ENCODE data around the gene SRGAP2B. TPM values are rescaled to one million over a fixed set of nuclear protein-coding genes. Genes with fewer than 3 reads are reported as not detected.
"Not testable (repeated sequence)": the region's sequence is repeated elsewhere in the genome, so short reads cannot be mapped to it uniquely, and the experiment has no call there.

The SRGAP2B gene
- total RNA-seq, 1 donor from 2014 or later: 64.8 TPM

- not testable (repeated sequence) for FAIRE-seq; DNase-seq (ENCODE audit: low spot score in 2 of 2)
These were observed 90.0 kb downstream of the SRGAP2B start for GRCh38 chr1:145005142-145005541.

- FAIRE-seq; DNase-seq (ENCODE audit: low spot score in 2 of 2): not testable (repeated sequence)
These were observed 93.7 kb downstream of the SRGAP2B start for GRCh38 chr1:145001381-145001780.

DNA sequence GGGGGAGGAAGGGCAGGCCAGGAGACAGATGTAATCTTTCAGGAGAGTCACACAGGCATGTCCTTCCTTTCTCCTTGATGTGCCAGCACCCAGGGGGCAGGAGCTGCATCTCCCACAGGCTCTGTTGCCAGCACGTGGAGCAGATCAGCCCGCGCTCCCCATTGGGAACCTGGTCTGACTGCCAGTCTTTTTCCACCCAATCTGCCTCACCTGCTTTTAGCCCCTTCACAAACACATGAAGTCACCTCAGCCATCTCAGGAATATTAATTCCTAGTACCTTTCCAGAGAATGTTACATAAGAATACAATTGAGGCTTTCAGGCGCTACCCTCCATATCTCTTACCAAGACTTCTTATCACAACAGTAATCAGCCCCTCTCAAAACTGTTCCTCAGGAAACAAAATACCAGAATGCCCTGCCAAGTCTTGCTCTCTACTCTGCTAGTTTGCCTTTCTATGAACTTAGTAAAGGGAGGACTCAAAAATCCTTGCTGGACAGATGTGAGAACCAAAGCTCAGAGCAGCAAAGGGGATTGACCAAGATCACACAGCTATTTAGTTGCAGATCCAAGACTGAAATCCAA lies 94.3 kb downstream of the SRGAP2B start:
- not testable (repeated sequence) for DNase-seq (ENCODE audit: low spot score in 2 of 2); FAIRE-seq

DNA sequence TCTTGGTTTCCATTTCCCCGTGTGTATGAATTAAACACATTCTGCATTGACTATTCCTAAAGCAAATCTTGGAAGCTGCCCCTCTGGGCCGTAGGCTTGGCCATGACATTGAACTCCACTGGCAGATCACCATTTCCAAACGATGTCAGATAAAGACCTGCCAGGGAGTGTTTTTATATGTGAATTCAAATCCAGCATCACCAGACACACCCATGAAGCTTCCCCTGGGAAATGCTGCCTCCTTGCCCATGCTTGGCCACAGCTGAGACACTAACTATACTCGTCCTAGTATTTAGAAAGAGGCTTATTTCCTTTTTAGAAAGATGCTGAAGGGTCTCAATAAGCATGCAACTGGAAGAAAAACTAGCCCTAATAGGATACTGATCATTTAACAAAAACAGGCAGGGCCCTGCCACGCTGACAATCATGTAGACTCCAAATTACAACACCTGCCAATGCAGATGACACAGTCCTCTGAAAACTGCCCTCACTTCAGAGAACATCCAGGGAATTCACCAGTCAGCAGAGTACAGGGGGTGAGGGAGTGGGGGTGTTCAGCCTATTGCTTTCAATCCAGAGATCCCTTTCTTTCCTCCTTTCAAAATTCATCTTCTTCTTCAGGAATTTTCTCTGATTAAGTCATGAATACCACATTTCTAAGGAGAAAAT lies 94.9 kb downstream of the SRGAP2B start:
- not testable (repeated sequence) for DNase-seq (ENCODE audit: low spot score in 2 of 2); FAIRE-seq

GRCh38 chr1:144998981-144999273 lies 96.2 kb downstream of the SRGAP2B start:
- DNase-seq (ENCODE audit: low spot score in 2 of 2); FAIRE-seq: not testable (repeated sequence)

- not testable (repeated sequence) for DNase-seq (ENCODE audit: low spot score in 2 of 2); FAIRE-seq
These were observed 96.8 kb downstream of the SRGAP2B start for GRCh38 chr1:144998134-144998980.

GRCh38 chr1:144995833-144996410 lies 99.2 kb downstream of the SRGAP2B start:
- not testable (repeated sequence) for DNase-seq (ENCODE audit: low spot score in 2 of 2); FAIRE-seq

DNA sequence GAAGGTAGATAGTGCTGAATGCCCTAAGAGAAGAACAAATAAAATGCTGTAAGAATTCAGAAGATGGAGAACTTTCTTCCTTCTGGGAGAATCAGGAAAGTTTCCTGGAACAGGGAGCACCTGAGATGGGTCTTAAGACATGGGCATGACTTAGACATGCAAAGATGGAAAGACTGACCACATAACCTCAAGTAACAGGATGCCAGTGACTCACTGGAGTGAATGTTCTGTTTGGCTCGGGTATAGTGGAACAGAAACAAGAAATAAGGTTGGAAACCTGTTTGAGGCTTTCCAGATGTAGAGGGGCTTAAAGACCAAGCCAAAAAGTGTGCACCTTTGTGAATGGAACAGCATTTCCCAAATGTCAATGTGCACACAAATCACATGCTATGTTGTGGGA lies 102.2 kb downstream of the SRGAP2B start:
- DNase-seq (ENCODE audit: low spot score in 2 of 2); FAIRE-seq: not testable (repeated sequence)

DNA sequence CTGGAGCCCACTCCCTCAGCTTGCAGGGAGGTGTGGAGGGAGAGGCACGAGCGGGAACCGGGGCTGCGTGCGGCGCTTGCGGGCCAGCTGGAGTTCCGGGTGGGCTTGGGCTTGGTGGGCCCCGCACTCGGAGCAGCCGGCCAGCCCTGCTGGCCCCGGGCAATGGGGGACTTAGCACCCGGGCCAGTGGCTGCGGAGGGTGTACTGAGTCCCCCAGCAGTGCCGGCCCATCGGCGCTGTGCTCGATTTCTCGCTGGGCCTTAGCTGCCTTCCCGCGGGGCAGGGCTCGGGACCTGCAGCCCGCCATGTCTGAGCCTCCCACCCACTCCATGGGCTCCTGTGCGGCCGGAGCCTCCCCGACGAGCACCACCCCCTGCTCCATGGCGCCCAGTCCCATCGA lies 104.5 kb downstream of the SRGAP2B start:
- not testable (repeated sequence) for FAIRE-seq

GRCh38 chr1:144987131-144987530 lies 108.0 kb downstream of the SRGAP2B start:
- not testable (repeated sequence) for DNase-seq (ENCODE audit: low spot score in 2 of 2); FAIRE-seq

More for the DNA sequence above, 104.5 kb downstream of the SRGAP2B start:
- DNase-seq (ENCODE audit: low spot score in 2 of 2): not testable (repeated sequence)

DNA sequence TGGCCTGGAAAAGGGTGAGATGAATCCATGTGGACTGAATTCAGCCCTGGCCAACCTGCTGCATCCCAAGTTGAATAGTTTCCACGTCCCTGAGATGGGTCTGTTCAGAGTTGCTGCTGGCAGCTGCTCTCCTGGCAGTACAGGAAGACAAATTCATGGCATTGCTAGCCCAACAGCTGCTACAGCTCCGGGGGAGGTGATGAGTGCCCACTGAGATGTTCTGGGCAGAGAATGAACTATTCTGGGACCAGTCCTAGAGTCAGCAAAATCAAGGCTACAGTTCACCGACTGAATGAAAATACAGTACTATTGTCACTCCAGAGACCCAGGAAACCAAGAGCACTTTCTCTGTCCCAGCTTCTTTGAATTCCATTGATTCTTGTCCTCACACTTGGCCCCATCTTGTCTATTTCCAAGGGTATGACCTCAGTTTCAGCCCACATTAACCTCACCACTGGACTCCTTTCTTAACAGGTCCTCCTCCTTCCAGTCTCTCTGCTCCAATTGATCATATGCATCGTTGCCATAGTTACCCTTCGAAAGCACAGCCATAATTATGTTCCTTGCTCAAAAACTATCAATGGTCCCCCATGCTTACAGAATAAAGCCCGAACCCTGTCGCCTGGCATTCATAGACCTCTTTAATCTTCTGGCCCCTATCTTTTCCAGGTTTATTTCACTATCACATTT lies 108.8 kb downstream of the SRGAP2B start:
- FAIRE-seq; DNase-seq (ENCODE audit: low spot score in 2 of 2): not testable (repeated sequence)

DNA sequence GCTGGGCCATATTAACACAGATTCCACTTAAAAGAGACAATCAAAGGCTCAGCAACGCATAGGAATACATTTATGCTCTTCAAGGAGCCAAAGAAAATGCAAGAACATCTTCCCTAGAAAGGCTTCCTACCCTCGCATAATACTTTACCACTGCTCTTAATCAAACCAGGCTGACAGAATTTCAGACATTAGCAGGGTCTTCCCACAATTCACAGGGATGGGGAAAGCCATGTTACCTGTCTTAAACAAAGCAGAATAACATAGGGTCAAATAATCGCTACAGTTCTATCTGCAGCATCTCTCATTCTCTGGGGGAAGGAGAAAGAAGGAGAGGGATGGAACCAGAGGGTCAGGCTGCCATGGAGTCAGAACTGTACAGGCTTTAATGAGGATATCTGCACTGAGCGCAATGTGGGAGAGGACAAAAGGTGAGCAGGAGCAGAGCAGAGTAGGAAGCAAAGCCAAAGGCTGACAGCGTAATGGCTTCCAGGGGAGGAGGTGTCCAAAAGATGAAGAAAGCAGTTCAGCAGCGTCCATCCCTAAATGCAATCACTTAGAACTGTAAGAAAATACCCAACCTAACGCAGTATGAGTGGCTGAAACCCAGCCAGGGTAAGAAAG lies 109.5 kb downstream of the SRGAP2B start:
- not testable (repeated sequence) for FAIRE-seq; DNase-seq (ENCODE audit: low spot score in 2 of 2)

DNA sequence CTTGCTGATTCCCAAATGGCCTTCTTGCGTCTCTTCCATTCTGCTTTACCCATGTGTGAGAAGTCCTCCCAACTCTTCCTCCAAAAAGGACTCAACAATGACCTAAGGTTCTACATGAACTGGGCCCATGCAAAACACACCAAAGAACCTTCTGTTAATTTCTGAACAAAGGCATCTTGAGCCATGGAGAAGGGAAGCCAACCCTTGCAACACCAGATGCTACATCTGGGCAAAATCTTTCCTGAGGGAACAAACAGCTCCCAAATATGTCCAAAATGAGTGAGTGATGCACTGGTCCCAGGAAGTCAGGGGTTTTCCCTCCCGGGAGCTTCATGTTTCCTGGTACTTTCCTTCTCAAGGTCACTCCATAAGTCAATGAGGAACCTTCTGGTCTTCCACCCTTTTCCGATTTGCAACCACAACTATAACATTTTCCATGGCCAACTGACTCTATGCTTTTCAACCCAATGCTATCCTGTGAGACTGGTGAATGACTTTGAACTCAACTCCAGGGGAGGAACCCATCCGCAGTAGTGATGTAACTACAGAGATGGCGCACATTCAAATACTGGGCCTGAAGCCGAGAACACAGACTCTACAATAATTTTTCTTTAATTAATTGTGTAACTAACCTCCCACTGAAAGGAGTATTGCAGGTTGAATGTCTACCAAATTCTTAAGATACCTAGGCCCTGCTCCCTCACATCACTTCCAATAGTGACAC lies 112.2 kb downstream of the SRGAP2B start:
- not testable (repeated sequence) for FAIRE-seq; DNase-seq (ENCODE audit: low spot score in 2 of 2)

GRCh38 chr1:144981157-144981556 lies 114.0 kb downstream of the SRGAP2B start:
- FAIRE-seq; DNase-seq (ENCODE audit: low spot score in 2 of 2): not testable (repeated sequence)

DNA sequence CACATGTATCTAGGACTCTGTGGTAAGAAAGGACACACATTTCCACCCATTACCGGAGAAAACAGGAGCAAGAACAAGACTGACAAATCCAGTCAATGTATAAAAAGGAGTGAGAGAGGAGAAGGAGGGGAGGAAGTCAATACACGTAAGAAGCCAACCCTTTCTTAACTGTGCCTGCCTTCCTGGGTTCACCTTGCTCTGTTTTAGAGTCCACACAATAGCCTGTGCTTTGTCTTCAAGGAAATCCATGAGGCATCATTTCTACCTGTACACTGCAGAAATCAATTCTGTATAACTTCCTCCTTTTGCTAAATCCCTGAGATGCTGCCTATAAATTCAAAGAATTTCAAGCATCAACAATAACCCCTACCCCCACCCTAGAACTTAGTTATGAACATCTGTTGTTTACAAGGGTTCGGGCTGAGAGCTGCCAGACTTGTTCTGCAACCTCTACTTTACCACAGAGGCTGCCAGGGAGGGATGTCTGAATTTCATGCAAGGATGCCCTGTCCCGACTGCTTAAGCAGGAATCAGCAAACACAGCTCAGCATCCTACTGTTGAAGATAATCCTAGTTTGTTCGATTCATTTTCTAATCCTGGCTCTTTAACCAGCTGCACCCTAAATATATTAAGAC lies 115.0 kb downstream of the SRGAP2B start:
- DNase-seq (ENCODE audit: low spot score in 2 of 2); FAIRE-seq: not testable (repeated sequence)

DNA sequence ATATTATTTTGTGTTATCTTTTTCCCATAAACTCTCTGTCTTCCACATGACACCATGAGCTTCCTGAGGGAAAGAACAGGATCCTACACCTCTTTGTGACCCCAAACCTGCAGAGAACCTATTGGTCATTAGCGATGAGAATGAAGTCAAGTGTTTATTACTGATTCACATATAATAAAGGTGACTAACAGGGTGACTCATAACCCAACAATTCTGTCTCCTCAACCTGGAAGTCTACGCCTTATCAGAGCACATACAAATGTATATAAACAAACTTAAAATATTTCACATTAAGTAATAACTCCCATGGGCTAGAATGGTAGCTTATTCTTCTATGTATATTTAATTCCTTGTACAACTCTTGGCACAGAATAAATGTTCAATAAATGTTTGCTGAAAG lies 117.3 kb downstream of the SRGAP2B start:
- FAIRE-seq; DNase-seq (ENCODE audit: low spot score in 2 of 2): not testable (repeated sequence)

GRCh38 chr1:144971936-144972335 lies 123.2 kb downstream of the SRGAP2B start:
- not testable (repeated sequence) for FAIRE-seq; DNase-seq (ENCODE audit: low spot score in 2 of 2)

GRCh38 chr1:144966488-144966887 lies 128.6 kb downstream of the SRGAP2B start:
- not testable (repeated sequence) for FAIRE-seq; DNase-seq (ENCODE audit: low spot score in 2 of 2)
